ENCODE data around the gene LRRC30.
"Not testable (repeated sequence)": the region's sequence is repeated elsewhere in the genome, so short reads cannot be mapped to it uniquely, and the experiment has no call there.

LRRC30 gene

DNA sequence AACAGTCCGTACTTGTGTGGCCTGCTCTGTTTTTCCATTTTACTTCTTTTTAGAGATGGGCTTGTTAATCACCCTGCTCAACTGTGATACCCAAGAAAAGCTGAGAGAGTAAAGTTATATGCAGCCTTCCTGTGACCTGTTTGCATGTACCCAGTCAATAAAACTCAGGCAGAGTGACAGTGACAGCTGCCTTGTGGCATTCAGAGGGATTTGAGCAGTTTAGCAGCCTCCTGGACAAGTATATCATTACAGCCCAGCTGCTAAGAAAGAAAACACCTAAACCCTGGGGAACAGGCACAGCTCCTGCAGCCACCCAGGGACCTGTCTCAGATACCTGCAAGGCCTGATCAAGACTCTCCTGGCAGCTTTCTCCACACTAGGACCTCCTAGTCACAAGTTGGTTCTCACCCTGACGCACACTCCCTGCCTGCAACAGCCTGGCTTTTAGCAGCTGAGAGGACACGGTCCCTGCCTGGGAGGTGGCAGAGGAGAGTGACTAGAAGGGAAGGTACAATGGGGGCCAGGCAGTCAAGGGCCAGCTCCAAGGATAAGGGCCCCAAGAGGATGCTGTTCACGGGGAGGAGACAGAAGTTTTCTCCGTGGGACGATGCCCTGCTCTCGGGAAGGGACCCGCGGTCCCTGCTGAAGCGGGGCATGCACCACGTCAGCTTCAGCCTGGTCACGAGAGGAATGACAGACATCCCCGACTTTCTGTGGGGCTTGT, at the start of gene LRRC30:
LRRC30 (plus strand) TSS at position 464 of the 724 bp plus-strand sequence; CDS start at position 514, 50 bp downstream.
- DNase-seq, result no peak

DNA sequence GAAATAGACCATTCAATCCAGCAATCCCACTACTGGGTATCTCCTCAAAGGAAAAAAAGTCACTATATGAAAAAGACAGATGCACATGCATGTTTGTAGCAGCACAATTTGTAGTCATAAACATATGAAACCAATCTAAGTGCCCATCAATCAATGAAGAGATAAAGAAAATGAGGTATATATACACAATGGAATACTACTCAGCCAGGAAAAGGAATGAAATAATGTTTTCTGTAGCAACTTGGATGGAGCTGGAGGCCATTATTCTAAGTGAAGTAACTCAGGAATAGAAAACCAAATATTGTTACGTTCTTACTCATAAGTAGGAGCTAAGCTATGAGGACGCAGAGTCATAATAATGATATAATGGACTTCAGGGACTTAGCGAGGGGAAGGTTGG, 45.2 kb upstream of the LRRC30 start:
- DNase-seq, result no peak

DNA sequence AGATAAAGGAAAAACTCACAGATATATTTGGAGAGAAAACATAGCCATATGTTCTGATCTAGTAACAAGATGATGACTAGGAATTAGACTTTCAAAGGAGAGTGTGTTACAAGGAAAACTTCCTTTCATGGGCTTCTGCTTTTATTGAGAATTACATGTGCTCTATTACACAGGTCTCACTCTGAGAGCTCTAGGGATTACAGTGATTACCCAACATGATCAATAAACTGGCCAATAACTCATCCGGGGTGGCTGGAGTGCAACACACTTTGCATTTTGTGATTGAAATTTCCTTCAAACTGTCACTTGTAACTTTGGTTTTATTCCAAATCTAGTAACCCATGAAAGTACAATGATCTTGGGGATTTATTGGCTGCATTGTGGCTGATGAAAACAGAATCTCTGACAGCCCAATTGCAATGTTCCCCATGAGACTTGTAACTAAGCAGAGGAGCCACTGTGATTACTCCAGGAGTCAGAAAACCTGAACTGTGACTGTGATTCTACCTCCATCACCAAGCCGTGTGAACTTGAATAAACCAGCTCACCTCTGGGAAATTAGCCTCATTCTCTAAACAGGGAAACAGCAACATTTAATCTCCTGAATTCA, 40.2 kb upstream of the LRRC30 start:
- no peak for DNase-seq

DNA sequence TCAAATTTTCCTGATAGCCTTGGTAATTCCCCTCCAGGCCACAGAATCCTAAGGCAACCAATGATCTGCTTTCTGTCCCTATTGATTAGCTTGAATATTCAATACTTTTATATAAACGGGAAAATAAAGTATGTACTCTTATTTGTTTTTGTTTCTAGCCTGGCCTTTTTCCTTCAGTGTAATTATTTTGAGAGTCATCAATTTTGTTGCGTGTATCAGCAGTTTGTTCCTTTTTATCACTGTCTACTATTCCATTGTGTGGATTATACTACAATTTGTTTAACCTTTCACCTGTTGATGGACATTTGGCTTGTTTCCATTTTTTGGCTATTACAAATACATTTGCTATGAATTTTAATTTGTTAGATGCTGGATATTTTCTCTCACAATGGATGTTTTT, 39.2 kb upstream of the LRRC30 start:
- DNase-seq, result no peak

DNA sequence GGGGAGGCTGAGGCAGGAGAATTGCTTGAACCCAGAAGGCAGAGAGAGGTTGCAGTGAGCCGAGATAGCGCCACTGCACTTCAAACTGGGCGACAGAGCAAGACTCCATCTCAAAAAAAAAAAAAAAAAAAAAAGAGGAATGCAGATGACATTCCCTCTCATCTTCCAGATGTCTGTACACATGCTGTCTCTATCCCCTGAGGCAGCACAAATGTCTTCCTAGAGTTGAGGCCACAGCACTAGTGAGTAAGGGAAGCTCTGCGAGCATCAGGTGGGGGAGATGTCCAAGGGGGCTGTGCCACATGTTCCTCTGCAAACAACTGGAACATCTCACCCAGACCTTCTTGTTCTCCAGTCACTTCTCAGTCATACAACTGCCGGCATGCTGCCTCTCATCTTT, 35.6 kb upstream of the LRRC30 start:
- no peak for DNase-seq

DNA sequence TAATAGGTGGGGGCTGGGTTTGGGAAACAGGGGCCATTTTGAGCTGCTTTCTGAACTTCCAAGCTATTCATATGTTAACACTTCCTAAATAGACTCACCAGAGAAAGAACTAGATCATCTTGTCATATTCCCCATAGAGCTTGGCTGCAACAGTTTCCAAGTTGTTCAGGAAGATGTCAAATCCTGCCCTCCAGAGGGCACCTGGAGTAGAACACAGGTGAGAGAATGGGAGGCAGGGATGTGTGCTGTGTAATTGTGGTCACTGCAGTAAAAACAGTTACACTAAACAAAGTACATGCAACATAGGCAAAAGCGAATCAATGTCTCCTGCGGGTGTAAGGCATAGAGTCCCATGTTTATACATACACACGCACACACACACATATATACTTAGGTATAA, 34.5 kb upstream of the LRRC30 start:
- DNase-seq, result no peak

DNA sequence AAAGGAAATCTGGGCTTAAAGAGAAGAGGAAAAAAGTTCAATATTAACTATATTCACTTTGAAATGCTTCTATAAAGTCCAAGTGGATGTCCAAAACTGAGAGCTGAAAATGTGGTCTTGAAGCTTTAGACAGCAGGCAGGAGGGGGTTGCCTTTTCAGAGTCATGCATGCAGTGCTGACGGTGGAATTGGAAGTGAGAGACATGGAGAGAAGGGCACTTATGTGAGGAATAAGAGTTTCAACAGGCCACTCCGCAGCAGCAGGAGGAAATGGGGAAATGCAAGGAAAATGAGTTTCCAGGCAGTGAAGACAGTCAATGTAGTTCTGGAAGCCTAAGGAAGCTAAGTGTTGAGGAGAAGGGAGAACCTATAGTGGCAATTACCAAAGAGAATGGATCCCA, 33.0 kb upstream of the LRRC30 start:
- DNase-seq, result no peak

DNA sequence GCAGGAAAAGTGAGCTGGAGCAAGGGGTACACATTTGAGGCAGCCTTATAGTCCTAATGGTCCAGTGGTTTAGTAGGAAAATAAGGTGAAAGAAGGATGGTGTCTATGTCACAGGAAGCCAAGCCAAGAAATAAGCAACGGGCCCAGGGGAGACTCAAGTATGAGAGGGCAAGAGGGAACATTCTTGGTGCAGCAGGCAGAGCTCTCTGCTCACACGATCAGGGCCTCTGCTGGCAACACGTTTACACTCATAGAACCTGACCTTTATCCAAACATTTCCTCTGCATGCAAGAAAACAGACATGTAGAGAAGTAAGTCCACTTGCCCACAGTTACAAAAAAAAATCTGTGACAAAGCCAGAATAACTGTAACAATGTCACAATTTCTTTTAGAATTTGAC, 32.6 kb upstream of the LRRC30 start:
- no peak for DNase-seq

DNA sequence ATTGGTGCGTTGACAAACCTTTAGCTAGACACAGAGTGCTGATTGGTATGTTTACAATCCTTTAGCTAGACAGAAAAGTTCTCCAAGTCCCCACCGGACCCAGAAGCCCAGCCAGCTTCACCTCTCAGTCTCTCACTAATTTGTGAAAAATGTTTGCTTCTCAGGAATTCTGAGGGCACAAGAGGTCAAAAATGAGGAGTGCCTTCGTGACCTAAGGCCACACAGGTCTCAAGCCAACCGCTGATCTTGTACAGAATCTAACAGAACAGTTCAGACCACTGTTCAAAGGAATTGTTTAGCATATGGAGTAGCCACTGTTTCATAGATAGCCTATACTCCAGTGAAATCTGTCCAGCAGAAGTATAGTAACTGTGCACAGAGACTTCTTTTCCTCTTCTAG, 29.8 kb upstream of the LRRC30 start:
- no peak for DNase-seq

DNA sequence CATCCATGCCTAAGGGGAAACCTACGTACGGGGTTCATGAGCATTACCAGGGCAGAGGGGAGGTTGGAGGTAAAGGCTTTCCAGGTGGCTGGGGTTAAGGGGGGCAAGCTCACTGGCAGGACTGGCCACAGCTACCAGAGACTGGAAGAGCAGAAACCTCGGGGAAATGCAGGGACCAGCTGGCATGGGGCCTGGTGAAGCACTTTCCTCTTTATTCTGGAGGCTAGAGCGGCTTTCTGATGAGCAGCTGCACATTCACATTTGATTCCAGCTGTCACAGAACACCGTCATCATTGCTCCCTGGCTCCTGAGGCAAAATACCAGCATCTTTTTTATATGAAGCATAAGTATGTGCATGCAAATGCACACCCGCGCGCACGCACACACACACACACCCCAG, 28.7 kb upstream of the LRRC30 start:
- no peak for DNase-seq

DNA sequence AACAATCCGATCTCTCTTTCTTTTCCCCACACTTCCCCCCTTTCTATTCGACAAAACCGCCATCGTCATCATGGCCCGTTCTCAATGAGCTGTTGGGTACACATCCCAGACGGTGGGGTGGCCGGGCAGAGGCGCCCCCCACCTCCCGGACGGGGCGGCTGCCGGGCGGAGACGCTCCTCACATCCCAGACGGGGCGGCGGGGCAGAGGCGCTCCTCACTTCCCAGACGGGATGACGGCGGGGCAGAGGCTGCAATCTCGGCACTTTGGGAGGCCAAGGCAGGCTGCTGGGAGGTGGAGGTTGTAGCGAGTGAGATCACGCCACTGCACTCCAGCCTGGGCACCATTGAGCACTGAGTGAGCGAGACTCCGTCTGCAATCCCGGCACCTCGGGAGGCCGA, 27.3 kb upstream of the LRRC30 start:
- not testable (repeated sequence) for DNase-seq

DNA sequence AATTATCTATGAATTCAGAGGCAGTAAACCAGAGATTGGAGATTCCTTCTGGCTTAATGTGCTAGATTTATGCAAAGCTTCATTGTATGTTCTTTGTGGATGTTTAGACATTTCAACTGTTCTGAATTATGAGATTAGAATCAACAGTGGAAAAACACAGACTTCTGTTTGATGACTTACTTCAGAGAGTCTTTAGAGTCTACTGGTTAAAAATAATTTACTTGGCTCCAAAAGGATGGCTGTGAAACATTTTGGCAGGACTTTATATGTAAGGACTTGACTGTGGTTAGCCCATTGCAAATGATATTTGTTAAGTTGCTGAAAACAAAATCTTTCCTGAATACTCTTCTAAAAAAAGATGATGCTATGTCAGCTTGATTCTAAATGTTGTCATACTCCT, 25.5 kb upstream of the LRRC30 start:
- no peak for DNase-seq

DNA sequence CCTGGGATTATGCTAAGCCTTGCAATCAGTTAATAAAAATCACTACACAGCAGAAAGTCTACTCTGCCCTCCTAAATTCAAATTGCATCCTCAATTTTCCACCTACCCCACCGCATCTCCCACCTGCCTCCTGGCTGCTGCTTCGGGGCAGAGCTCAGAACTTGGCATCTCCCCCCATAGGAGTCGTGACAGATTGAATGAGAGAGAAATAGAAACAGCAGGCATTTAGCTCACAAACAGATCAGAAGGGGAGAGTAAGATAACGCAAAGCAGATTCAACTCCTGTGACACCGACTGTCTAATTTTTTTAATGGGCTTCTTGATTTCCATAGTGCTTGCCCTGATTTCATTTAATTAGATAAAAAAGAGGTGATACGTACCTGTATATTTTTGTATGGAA, 24.7 kb upstream of the LRRC30 start:
- DNase-seq, result no peak

DNA sequence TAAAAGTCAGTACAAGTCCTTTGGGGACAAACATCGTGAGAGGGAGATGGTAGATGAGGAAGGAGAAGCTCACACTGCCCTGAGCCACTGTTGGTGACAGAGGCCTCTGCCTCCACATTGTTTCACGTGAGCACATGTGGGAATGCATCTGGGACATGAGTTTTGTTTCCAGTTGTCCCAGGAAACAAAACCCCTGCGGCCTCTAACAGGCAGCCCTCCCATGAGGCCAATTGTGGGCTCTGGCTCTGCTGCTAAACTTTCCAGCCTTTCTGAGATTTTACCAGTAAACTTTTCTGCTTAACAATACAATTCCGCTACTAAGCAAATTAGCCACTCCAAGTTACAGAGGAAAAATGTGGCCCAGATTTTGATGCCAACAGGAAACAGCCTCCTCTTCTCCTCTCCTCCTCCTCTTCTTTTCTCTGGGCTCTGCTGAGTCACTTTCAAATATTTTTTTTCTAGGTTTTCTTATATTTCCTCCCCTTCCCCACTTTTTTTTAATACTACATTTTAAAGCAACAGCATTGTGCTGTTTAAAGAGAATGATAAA, 23.4 kb upstream of the LRRC30 start:
- DNase-seq, result no peak

DNA sequence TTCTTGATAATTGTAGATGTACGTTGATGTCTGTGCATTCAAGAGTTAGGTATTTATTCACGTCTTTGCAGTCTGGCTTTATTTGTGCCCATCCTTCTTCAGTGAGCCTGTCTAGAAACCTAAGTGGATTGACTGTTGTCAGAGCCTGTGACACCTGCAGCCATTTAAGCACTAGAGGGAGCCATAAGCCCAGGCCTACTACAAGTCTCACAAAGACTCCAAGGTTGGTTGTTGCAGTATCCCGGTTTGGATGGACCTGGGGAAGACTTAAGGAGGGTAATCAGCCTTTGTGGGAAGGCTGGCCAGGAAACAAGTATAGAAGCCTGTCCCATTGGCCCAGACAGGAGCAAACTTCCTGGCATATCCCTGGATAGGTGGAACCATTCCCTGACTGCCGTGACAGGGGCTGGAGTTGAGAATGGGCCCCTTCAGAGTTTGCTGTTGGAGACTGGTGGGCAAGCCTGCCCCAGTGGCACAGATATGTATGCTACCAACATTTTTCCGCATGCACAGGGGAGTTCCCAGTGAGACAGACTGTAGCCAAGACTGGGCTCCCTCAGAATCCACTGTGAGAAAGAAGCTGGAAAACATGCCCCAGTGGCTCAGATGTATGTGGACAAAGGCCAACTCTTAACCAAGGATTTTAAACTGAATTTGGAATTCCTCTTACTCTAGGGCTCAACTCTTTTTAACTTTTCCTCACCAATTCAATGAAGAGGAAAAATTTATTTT, 9.3 kb upstream of the LRRC30 start:
- no peak for DNase-seq

DNA sequence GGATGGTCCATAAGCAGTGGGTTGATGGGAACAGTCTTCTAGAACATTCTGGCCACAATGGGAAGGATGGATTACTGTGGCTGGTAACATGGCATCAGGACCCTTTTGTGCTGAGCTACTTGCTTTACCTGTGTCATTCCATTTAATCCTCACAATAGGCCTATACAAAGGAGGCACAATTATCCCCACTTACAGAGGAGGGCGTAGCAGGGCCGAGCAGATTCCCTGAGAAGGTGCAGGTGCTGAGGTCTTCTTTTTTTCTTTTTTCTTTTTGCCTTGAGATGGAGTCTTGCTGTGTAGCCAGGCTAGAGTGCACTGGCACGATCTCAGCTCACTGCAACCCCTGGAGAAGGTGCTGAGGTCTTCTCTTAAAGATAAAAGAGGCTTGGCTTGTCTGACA, 6.7 kb upstream of the LRRC30 start:
- DNase-seq, result no peak

DNA sequence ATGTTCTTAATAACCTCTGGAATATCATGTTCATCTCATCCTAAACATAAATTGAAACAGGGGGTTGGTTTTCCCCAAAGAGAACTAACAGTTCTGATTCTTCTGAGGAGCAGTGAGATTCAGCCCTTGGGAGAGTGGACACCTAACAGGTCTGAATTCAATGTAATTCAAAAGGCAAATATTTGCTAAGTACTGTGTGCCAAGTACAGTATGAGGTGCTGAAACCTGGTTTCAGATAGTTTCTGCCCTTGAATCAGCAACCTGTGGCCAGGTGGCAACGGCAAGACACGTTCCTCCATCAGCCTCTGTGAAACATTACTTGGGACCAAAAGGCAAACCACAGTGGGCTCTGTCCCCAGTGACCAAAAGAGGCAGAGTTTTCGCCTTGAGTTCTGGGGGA, 1.3 kb downstream of the LRRC30 start:
- no peak for DNase-seq

DNA sequence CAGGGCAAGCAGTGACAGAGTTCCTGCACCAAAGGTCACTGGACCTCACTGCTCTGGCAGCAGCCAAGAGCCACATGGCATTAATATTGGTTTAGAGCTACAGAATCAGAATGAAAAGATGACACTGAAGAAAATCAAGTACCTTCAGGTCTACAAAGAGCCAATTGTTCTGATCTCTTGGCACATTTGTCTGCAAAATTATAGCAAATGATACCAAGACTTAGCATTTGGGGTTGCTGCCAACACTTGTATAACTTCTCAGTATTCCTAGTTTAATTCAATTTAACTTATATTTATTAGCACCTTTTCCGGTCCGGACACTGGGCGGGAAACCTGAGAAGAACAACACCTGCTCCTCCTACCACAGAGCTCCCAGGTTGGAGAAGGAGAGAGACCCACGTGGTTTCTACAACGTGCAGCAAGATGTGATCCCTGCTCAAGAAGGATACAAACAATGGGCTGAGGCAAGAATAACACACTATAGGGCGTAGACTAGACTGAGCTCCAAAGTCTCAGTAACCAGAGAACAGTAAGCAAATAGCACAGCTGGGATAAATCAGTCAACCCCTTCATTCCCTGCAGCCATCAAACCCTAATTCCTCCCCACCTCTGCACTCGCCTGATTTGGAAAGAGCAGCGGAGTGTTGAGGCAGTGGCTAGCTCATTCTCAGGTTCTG, 2.4 kb downstream of the LRRC30 start:
- no peak for DNase-seq

DNA sequence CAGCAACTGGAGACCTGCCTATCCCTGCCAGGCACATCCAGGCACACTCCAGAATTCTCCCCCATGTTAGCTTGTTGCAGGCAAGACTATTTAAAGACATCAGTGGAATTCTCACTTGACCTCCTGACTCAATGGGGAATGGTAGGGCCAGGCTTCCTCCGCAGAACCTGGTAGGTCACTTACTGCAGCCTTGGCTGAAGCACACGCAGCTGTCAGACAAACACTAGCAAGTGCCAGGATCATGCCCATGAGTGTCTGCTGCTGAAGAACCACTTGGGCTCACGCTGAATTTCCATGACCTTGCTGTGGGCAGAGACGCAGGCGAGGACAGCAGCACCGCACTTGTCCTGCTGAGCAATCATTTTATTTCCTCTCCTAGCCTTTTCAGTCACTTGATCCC, 3.2 kb downstream of the LRRC30 start:
- no peak for DNase-seq

DNA sequence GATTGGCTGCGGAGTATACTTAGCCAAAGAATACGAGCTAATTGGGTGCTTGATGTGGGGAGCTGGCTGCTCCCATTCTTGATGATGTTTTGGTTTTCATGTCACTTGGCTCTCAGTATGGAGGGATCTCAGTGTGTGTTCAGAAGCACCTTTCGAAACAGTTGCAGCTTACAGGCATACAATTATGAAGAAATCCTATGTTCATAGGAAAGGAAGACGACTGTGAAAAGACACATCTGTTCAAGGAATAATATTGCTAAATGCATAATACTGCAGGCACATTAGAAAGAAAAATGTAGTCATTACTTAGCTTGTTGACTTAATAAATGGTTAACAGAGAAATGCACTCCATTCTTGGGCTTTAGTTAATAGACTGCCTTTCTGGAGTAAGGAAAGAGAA, 4.1 kb downstream of the LRRC30 start:
- no peak for DNase-seq

DNA sequence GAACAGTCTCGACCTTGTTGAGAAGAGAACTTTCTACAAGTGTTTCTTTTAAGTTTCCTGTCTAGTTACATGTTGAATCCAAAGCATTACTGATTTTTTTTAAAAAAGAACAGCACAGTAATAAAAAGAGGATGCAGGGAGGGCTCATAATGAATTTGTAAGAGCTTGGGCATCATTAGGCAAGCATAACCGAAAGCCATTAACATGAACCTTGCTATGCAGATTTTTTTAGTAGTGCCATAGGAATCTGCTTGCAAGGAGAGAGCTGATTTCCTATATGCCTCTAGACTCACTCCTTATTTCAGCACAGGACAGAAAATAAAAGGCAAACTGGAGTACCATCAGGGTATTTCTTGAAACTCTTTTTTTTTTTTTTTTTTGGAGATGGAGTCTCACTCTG, 5.2 kb downstream of the LRRC30 start:
- no peak for DNase-seq

DNA sequence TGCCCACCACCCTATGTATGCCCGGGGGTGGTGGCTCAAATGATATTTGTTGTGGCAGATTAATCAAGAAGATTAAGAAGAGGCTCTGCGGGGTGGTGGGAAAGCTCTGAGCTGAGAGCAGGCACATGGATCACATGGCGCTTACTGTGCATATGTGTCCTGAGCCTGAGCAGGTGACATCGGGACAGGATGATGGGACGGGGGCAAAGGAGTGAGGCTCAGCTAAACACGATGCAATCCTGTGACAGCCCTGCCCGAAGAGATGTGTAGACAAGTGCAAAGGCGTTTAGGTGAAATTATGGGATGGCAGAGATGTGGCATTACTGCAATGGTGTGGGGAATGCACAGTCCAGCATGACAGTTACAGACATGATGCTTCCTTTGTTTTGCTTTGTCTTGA, 6.0 kb downstream of the LRRC30 start:
- no peak for DNase-seq

DNA sequence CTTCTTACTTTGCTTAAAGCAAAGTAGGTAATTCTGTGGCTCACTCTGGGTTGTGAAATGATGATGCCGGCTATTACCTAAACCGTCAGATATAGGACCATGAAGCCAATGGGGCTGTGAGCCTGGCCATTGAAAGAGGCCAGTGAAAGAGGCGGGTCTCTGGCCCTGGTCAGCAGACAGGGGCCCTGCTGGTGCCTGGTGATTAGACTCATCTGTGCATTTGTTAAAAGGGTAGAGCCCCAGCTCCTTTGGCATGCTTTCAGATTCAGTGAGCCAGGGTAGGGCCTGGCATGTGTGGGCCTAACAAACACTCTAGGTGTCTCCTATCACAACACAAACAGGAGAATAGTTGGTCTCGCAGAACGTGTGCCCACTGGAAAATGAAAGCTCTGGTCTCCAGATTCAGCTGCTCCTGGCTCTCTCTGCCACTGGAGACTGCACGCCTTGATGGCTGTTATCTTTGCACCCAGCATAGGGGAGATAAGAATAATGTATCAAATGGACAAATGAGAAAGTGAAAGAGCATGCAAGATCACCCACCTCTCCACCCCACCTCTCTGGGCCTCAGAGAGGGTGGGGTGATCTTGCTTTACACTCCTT, 6.9 kb downstream of the LRRC30 start:
- no peak for DNase-seq
